NCI-H82 treated with DMSO at 0.1 percent for 48 hours (cell line): ENCODE measurements around the gene TUBB3.
A peak's percentile ranks its signal among the peaks of the same experiment; 100 is the strongest.
"Not testable (repeated sequence)": the region's sequence is repeated elsewhere in the genome, so short reads cannot be mapped to it uniquely, and the experiment has no call there.

Source experiments
- DNase-seq: peaks from one replicate; lab custom pipeline; 2025; ENCODE audit not compliant: unreplicated experiment; lab: John Stamatoyannopoulos, UW

TUBB3 gene

GRCh38 chr16:89900885-89901284 is 22.3 kb upstream of the TUBB3 start:
- no peak for DNase-seq

- no peak for DNase-seq
Measured at GRCh38 chr16:89902980-89903379, 20.2 kb upstream of the TUBB3 start.

- no peak for DNase-seq
Measured at GRCh38 chr16:89903908-89904515, 19.1 kb upstream of the TUBB3 start.

- DNase-seq = no peak
Measured at GRCh38 chr16:89904606-89905510, 18.3 kb upstream of the TUBB3 start.

GRCh38 chr16:89905511-89906139 is 17.5 kb upstream of the TUBB3 start:
- no peak for DNase-seq

- DNase-seq = no peak
Measured at GRCh38 chr16:89906140-89907025, 16.8 kb upstream of the TUBB3 start.

GRCh38 chr16:89907055-89907814 is 15.9 kb upstream of the TUBB3 start:
- no peak for DNase-seq

- no peak for DNase-seq
Measured at GRCh38 chr16:89908236-89908635, 14.9 kb upstream of the TUBB3 start.

- peak; percentile 9 for DNase-seq
Measured at GRCh38 chr16:89909777-89910716, 13.1 kb upstream of the TUBB3 start.

- DNase-seq = no peak
Measured at GRCh38 chr16:89910717-89911354, 12.3 kb upstream of the TUBB3 start.

- no peak for DNase-seq
Measured at GRCh38 chr16:89911375-89911774, 11.8 kb upstream of the TUBB3 start.

- no peak for DNase-seq
Measured at GRCh38 chr16:89912143-89912542, 11.0 kb upstream of the TUBB3 start.

- DNase-seq = no peak
Measured at GRCh38 chr16:89912627-89913026, 10.5 kb upstream of the TUBB3 start.

GRCh38 chr16:89913408-89914387 is 9.4 kb upstream of the TUBB3 start:
- DNase-seq = no peak

- DNase-seq = not testable (repeated sequence)
Measured at GRCh38 chr16:89914642-89915285, 8.4 kb upstream of the TUBB3 start.

- DNase-seq = no peak
Measured at GRCh38 chr16:89915303-89916232, 7.6 kb upstream of the TUBB3 start.
